HG03378 (cell line): ENCODE results near the gene SPINK1.
A peak's percentile ranks its signal among the peaks of the same experiment; 100 is the strongest.
"Not testable (repeated sequence)": the region's sequence is repeated elsewhere in the genome, so short reads cannot be mapped to it uniquely, and the experiment has no call there.

ENCODE experiments used
- ATAC-seq: cut with Tn5 transposase; IDR thresholded peaks from one replicate; pipeline ENCODE4 v1.9.1; 2021; ENCODE audit warnings: mild to moderate bottlenecking, moderate library complexity; ENCODE audit not compliant: unreplicated experiment

SPINK1 gene

DNA sequence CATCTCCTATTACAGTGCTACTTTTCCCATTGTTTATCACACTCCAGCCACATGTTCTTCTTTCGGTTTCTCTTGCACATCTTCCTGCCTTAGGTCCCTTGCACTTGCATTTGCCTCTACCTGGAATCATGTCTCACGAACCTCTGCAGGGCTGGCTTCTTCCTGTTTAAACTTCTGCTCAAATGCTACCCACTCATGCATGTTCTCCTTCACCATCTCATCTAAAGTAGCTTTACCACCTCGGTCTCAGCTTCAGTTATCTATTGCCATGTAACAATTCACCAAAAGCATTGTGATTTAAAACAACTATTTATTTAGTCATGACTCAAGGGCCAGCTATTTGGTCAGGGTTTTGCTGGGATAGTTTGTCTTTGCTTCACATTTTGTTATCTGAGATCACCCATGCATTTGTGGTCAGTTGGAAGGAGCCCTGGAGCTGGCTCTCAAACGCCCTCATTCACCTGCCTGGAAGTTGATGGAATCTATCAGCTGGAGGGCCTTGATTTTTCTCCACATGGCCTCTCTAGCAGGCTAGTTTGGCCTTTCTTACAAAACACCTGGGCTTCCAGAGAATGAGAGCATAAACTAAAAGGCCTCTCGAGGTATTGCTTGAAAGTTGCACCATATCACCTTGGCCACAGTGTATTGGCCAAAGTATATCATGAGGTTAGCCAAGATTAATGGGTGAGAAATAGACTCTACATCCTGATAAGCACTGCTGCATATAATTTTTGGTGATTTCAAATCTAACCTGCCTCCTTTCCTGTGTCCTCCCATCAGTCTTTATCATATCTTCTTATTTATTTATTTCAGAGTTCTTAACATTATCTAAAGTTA lies 21.4 kb downstream of the SPINK1 start:
- no peak for ATAC-seq

DNA sequence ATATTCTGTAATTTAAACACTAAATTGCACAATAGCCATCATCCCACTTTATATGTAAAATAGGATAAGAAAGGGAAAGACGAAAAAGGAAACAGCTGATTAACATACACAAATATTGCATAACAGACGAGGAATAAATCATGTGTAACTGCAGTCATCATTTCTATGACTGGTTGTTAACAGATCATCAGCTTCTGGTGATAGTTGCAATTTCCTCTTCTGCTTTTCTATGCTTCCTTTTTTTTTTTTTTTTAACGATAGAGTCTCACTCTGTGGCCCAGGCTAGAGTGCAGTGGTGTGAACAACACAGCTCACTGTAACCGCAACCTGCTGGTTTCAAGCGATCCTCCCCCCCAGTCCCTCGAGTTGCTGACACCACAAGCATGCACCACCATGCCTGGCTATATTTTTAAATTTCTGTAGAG lies 26.4 kb downstream of the SPINK1 start:
- peak; percentile 95 for ATAC-seq

DNA sequence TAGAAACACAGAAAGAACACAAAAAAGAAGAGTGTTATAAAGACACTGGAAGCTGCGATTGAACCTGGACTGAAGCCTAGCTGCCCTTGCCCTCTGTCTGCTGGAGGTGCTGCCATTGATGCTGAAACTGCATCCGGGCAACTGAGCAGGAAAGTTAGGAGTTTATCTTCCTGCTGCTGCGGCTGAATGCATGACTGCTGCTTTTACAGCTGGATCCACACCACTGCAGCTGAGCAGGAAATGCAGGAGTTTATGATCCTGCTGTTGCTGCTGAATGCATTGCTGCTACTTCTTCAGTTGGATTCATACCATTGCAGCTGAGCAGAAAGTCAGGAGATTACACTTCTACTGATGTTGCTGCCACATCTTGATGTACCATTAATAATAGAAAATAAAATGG lies 27.1 kb downstream of the SPINK1 start:
- no peak for ATAC-seq

DNA sequence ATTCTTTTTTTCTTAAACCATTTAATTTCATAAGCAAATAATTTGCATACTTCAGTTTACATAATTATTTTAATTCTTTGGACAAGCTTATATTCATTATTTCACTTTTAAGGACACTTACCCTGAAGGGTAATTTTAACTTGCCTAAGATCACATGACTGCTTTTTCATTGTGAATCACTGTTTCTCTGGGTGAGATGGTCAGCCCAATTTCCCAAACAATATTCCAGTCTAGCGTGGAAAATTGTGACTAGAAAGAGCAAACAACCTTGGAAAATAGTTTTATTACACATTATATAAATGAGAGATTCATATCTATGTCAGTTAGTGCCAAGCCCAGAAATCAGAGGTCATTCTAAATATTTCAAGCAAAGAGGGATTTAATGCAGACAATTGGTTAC lies 27.5 kb downstream of the SPINK1 start:
- ATAC-seq: no peak

DNA sequence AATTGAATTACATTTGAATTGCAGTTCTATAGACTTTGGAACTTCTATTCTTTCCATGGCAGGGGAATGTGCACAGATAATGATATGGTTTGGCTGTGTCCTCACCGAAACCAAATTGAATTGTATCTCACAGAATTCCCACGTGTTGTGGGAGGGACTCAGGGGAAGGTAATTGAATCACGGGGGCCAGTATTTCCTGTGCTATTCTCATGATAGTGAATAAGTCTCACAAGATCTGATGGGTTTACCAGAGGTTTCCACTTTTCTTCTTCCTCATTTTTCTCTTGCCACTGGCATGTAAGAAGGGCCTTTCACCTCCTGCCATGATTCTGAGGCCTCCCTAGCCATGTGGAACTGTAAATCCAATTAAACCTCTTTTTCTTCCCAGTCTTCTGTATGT lies 28.3 kb downstream of the SPINK1 start:
- ATAC-seq: not testable (repeated sequence)

DNA sequence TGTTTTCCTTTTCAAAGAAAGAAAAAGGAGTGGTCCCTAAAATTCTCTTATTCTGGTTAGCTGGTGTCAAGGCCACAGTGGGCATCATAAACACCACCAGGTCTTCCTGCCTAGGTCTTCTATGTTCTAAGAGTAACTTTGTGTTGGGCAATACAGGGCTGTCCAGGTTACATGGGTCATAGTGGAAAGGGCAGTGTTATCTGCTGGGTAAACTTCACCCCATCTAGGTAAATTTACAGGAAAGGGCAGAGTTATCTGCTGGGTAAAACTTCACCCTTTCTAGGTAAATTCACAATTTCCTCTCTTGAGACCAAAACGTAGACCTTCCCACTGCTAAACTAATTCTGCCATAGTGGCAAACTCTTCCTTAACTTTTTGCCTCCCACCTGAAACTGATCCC lies 30.0 kb downstream of the SPINK1 start:
- no peak for ATAC-seq

DNA sequence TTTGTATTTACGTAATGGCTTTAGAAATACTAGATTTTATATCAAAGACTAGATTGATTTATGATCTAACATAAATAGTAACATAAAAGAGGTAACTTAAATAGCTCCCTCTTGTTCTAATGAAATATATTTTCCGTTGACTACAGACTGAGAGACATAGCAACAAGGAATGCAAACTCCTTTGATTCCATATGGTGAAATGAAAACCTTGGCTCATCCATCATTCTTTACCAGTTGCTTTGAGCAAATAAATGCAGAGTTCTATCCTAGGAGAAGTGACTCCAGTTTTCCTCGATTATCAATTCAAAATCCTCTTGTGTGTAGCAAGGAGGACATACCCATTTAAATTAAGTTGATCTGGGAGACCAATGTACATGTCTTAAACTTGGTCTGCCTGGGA lies 31.0 kb downstream of the SPINK1 start:
- no peak for ATAC-seq

DNA sequence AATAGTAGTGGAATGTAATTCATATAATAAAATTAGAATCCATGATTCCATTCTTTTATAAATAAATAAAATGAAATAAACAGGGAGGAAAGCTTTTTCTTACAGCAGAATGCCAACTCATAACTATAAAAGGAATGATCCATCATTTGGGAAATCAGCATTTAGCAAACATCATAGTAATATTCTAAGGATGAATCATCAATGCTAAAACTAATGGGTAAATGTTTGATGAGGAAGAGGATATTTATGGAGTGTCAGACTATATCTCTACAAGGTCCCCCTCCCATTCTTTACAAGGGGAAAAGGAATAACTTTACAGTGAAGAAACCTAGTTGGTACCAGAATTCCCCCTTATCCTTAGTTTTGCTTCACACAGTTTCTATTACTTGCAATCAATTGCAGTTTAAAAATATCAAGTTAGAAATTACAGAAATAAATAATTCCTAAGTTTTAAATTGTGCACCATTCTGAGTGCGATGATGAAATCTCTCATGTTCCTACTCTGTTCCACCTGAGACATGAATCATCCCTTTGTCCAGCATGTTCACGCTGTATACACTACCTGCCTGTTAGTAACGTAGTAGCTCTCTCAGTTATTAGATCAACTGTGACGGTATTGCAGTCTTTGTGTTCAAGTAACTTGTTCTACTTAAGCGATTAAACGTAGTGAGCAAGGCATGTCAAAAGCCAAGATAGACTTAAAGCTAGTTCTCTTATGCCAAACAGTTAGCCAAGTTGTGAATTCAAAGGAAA lies 34.7 kb downstream of the SPINK1 start:
- ATAC-seq: no peak

DNA sequence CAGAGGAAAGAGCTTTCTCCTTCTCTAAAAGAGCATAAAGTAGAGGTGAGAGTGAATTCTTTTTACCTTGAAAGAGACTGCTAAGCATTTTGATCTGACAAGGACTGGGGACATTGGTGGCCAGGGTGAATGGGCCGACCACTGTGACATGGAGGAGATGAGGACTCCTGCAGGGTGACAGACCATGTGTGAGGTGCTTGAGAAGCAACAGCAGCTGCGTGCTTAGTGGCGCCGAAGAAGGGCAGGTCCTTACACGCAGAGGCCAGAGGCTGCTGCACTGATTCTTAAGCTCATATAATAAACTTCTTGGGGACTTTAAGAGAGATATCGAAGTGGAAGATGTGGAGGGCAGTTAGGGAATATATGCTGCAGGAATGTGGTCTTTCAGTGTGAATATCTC lies 40.3 kb downstream of the SPINK1 start:
- no peak for ATAC-seq

DNA sequence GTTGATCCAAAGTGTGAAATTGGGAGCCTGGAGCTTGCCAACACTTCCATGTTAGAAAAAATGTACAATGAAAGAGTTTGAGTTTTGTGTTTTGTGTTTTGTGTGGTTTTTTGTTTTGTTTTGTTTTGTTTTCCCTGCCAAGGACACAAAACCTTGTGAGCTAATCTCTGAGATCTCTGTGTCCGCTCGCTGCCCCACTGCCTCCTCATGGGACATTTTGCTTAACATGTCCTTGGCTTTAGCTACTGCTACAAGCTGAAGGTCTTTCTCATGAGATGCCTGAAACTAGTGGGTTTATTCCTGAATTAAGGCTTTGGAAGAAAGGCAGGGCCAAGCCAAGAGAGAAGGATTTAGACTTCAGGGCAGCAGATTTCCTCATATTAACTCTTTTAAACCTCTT lies 41.7 kb downstream of the SPINK1 start:
- ATAC-seq: no peak

DNA sequence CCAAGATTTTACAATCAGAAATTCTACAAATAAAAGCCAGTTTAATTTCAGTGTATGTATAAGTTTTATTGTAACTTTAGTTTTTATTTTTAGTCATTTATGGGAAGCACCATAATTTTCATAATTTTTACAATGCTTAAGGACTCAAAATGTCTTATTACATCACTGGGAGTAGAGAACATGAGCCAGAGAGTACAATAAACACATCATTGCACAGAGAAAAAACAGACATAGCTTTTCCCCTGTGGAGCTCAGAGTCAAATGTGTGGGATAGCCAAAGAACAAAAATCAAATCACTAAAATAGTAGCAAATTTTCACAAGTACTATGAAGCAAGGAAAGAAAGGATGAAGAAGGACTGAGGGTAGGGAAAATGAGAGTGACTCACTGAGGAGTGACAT lies 43.4 kb downstream of the SPINK1 start:
- ATAC-seq: no peak

DNA sequence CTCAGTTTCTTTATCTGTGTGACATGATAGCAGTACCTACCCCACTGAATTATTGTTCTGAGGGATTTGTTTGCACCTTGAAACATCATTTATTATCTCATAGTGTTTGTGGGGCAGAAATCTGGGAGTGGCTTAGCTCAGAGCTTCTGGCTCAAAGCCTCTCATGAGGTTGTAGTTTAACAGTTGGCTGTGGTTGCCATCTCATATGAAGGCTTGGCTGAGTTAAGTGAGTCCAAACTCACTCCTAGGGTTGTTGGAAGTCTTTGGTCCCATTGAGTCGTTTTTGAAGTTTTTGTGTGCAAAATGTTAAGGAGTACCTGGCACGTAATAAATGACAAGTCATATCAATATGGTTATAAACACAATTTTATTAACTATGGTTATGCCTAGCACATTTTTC lies 45.3 kb downstream of the SPINK1 start:
- ATAC-seq: no peak

DNA sequence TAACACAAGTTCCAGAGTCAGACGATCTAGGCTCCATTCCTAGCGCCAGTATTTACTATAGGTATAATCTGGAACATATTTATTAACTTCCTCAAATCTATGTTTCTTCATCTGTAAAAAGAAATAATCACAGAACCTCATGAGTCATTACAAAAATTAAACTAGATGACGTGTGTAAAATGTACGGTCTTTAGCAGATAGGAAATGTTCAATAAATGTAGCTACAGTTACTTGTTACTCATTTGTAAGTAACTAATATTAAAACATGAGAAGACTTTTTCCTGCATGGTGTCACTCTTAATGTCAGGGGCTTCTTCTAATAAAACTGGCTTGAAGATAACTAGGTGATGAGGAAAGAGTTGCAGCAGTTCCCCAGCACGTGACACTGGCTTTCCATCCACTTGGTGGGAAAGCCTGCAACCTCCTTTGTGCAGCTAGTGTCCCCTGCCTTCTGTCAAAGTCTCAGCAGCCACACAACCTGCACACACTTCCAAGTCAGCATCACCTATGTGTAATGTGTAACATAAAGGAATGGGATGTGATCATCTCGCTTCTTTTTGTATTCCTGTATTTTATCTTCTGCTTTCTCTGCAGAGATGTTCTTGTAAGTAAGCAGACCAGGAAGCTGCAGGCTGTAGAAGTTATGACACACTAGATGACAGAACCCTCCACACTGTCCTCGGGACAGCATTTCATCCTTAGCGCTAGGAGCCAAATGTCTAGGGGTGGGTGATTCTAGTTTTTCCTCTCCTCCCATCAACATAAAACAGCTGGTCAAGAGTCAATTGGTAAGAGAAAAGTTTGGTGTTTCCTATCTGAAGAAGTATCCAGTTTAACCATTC lies 47.1 kb downstream of the SPINK1 start:
- no peak for ATAC-seq

DNA sequence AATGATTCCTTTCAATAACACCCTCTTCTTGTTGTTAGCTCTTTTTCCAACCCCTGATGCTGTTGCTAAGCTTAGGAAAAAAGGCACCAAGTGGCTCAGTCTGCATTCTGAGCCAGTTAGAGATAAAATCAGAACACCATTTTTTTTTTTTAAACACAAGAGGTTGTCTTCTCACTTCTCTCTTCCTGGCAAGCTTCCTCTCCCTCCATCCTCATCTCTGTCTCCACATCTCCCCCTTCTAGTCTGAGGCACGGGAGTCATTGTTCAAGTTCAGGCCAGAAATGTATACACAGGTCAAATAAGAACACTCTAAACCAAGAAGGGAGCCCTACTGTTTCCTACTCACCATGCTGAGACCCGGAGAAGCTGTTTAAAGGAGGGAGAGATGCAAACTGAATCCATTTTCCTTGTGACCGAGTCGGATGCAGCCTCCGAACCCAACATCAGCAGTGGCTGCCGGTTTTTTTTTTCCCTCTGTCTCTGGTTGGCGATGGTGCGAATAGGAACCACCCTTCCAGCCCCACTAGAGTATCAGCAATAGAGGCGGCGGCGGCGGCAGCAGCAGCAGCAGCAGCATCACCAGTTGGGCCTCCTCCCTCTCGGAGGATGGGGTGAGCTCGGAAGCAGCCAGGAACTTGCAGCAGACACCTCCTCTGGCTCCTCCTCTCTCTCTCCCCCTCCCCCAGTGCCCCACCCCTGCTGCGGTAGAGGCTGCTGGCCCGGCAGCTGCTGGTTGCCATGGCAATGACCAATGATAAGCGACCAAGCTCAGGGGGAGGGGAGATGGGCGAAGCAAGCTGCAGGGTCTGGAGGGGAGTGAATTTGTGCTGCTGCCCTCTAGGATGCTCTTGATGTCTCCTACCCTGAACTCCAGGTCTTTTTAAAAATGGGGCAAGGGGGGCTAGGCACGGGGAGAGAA lies 49.1 kb downstream of the SPINK1 start, which contains the start of gene JAKMIP2:
Gene JAKMIP2 (minus strand): TSS at position 619 of the 919 bp plus-strand sequence. CDS start 110,922 bp downstream, outside the sequence.
- peak; percentile 61 for ATAC-seq

DNA sequence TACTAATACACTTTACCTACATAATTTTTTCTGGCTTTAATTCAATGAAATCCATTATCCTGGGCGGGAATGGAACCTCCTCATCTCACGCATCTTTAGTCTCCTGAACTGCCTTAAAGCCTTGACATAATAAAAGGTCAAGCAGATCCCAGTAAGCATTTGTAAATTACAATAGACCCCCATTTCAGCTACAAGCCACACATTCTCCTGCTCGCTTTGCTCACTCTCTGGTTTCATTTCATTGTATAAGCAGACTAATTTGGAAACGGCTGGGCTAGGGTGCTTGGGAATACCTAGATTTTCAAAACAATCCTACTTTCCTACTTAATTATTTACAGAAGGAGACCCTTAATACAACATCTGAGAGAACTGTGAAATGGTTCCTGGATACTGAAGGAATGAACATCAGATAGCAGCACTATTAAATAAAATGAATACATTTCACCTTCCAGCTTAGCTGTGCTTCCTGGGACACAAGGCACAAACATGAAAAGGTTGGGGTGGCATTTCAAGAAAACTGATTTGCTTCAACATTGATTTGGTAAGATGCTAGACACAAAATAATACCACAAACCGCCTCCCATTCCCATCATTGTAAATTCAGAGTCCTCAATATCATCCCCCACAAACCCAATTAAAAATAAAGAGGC lies 50.4 kb downstream of the SPINK1 start:
- no peak for ATAC-seq

DNA sequence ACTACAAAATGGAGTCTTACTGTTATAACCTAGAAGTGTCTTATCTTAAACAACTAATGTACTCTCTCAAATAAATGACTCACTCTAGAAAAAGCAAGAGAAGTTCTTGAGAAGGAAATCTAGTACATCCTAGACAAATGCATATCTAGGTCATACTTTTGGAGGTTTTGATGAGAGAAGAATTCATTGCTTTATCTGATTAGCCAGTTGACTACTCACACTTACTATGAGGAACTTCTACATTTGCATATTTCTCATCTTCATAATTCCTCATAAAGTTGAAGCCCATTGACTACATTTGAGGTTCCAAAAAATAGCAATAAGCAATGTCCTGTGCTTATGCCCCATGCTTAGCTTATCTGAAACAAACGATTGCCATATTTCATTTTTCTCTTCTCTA lies 51.8 kb downstream of the SPINK1 start:
- ATAC-seq: no peak

DNA sequence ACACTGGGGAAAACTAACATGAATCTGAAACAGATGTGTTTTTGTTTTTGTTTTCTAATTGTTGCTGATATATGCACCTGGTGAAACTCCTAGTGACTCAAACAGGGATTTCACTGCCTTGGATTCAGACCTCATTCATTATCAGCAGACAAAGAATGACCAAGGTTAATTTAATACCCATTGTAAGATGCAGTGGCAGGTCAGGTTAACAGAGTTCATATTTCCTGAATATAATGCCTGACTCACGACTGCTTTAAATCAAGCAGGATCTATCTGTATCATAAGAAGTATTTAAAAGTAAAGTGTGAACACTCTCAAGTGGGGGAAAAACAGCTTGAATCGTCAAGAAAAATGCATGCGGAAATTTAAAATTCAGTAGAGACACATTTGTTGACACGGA lies 54.5 kb downstream of the SPINK1 start:
- no peak for ATAC-seq
